ENCODE measurements around the gene BRD8.

Gene BRD8

GRCh38 chr5:138096997-138097828, 81.2 kb downstream of the BRD8 start:
- DNase-seq = no peak

- no peak for DNase-seq
Observed at GRCh38 chr5:138096363-138096762, 82.1 kb downstream of the BRD8 start.

- no peak for DNase-seq
Observed at GRCh38 chr5:138095100-138095907, 83.1 kb downstream of the BRD8 start.

GRCh38 chr5:138093036-138093435, 85.4 kb downstream of the BRD8 start:
- no peak for DNase-seq

GRCh38 chr5:138092301-138092700, 86.1 kb downstream of the BRD8 start:
- no peak for DNase-seq

- no peak for DNase-seq
Observed at GRCh38 chr5:138091685-138092084, 86.7 kb downstream of the BRD8 start.

Data from stimulated activated CD4-positive, alpha-beta T cell treated with anti-CD3 and anti-CD28 coated beads, Interleukin-15, amount 100 ng/mL, for 24 hours (primary cell).